ENCODE data around the gene WNT3A.

WNT3A gene

DNA sequence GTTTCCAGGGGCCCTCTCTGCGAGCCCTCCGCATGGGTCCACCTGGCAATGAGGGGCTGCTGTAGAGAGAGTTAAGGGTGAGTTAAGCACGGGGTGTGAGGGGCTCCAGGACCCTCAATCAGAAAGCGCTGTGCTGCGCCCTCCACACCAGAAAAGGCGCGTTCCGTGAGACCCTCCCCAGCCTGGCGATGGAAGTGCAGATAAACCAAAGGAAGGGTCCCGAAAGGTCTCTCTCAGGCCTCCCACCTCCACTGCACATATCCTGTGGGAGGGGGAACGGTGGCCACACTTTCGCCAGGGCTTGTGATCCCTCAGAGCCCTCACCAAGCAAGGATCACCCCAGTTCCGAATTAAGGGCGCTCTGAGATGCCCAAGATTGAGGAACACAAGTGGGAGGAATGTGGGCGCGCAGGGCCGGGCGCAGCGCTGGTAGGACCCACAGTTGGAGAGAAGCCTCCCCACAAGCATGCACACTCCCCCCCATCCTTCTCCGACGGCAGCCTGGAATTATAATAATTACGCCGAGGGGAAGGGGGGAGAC lies 1.1 kb downstream of the WNT3A start:
- DNase-seq (ENCODE audit: low read depth), result no peak
- TF ChIP-seq, protein P1, sequence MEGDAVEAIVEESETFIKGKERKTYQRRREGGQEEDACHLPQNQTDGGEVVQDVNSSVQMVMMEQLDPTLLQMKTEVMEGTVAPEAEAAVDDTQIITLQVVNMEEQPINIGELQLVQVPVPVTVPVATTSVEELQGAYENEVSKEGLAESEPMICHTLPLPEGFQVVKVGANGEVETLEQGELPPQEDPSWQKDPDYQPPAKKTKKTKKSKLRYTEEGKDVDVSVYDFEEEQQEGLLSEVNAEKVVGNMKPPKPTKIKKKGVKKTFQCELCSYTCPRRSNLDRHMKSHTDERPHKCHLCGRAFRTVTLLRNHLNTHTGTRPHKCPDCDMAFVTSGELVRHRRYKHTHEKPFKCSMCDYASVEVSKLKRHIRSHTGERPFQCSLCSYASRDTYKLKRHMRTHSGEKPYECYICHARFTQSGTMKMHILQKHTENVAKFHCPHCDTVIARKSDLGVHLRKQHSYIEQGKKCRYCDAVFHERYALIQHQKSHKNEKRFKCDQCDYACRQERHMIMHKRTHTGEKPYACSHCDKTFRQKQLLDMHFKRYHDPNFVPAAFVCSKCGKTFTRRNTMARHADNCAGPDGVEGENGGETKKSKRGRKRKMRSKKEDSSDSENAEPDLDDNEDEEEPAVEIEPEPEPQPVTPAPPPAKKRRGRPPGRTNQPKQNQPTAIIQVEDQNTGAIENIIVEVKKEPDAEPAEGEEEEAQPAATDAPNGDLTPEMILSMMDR (conservative IDR thresholded peaks at IDR 0.05; ENCODE audit: control insufficient read depth, insufficient read depth, low read depth, low read length), result no peak
- no peak overlapping the region for H3K4me3 ChIP-seq (ENCODE audit: control insufficient read depth, low read depth, low read length)

DNA sequence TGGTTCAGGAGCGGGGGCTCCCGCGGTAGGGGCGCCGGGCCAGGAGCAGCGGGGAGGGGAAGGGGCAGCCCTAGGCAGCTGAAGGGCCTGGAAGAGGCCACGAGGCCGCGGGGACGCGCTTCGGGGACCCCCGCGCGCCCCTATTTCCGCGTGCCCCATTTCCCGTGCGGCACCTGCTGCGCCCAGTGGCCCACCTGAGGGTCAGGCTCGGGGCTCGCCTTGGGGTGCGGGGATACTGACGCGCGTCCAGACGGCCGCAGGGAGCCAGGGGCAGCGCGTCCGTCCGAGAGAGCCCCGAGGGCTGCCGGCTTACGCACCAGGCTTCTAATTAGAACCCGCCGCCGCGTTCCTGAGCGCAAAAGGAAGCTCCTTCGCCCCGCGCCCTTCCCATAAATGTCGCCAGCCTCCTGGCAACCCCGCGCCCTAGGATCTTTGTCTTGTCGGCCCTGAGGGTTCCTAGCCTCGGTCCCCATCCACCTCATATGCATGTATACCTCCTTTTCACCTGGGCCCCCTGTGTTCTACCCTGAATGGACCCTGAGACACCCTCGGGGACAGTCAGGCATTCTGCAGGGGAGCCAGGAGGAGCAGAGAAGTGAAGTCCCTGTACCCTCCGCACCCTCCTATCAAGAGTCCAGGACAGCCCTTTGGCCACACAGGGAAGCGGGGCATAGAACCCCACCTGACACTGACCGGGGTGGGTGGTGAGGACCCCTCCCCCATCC lies 1.8 kb downstream of the WNT3A start:
- TF ChIP-seq, protein P1 (conservative IDR thresholded peaks at IDR 0.05; ENCODE audit: control insufficient read depth, insufficient read depth, low read depth, low read length), result no peak
- no peak for DNase-seq (ENCODE audit: low read depth)
- H3K4me3 ChIP-seq (ENCODE audit: control insufficient read depth, low read depth, low read length), result no peak overlapping the region

DNA sequence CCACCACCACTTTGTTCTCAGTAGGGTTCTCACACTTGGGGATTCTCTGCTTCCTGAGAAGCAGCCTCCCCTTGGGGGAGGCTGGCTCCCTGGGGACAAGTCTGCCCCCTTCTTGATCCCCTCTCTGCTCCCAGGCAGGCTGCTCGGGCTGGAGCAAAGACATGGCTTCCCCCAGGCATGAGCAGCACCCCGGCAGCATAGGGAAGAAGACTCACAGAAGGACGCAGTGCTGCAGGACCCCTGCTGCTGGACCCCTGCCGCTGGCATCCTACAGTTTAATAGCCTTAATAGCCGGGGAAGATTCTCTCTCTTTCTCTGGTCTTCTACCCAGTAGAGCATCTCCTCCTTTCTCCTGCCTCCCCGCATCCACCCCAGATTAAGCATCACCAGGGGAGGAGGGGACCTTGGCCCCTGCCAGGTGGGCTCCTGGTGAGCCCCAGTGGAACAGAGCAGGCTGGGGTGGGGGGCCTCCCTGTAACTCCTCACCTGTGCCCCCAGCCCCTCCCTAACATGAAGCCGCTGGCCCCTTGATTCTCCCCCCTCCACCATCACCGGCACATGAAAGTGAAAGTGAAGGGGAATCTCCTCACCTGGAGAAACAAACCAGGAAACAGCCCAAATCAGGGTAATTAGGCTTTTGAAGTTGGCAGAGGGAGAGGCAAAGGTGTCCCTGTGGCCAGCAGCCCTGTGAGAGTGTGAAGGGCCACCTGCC lies 2.5 kb downstream of the WNT3A start:
- DNase-seq (ENCODE audit: low read depth), result no peak
- TF ChIP-seq, protein P1 (conservative IDR thresholded peaks at IDR 0.05; ENCODE audit: control insufficient read depth, insufficient read depth, low read depth, low read length), result no peak
- H3K4me3 ChIP-seq (ENCODE audit: control insufficient read depth, low read depth, low read length), result no peak overlapping the region

DNA sequence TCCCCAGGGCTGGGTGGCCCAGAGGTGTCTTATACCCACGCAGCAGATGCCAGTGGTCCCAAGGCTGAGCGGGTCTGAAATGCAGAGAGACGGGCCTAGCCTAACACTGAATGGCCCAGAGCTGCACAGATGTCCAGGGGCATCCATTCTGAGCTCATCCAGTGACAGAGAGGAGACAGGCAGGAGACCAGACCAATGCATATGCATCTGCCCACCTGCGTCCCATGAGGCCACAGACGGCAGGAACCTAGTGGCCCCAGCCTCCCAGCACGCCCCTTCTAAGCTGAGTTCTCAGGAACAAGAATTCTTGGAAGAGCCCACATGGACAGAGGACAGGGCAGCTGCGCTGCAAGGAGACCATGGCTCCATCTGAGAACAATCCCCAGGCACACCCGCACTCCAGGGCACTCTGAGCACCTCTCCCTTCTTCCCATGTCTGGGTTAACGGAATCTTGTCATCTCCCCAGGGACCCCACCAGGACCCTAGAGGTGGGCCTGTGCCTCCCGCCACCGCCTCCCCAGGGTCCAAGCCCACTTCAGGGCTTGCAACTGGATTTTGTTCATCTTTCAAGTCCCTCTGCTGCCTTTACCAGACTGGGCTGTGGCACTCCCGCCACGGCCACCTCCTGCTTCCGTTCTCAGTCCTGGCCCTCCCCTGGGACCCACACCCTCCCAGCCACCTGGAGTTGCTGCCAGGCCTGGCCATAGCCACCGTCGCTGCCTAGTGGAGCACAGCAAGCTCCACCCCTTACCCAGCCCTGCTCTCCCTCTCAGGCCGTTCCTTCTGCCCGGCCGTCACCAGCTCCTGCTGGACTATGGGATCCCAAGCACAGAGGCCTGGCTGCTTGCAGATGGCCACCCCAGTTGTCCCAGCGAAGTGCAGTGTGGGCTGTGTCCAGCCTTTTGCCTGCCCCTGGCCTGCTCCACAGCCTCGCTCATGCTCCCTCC lies 3.3 kb downstream of the WNT3A start:
- no peak for DNase-seq (ENCODE audit: low read depth)
- H3K4me3 ChIP-seq (ENCODE audit: control insufficient read depth, low read depth, low read length), result no peak overlapping the region
- TF ChIP-seq, protein P1 (conservative IDR thresholded peaks at IDR 0.05; ENCODE audit: control insufficient read depth, insufficient read depth, low read depth, low read length), result no peak

DNA sequence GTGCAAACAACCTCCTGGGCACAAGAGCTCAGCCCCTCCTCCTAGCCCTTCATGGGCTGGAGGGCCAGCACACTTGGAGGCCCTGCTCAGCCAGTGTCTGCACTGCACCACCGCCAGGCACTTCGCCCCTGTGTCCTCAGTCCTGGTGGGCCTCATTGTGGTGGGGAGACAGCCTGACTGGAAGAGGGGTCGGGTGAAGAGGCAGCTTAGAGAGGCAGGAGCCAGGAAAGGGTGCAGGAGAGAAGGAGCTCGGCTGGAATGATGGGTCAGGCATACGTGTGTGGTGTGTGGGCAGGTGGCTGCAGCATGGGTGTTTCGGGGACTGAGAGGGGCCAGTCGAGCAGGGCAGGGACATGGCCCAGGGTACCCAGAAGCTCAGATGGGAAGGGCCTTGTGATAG lies 4.1 kb downstream of the WNT3A start:
- TF ChIP-seq, protein P1 (conservative IDR thresholded peaks at IDR 0.05; ENCODE audit: control insufficient read depth, insufficient read depth, low read depth, low read length), result no peak
- H3K4me3 ChIP-seq (ENCODE audit: control insufficient read depth, low read depth, low read length), result no peak overlapping the region
- no peak for DNase-seq (ENCODE audit: low read depth)

DNA sequence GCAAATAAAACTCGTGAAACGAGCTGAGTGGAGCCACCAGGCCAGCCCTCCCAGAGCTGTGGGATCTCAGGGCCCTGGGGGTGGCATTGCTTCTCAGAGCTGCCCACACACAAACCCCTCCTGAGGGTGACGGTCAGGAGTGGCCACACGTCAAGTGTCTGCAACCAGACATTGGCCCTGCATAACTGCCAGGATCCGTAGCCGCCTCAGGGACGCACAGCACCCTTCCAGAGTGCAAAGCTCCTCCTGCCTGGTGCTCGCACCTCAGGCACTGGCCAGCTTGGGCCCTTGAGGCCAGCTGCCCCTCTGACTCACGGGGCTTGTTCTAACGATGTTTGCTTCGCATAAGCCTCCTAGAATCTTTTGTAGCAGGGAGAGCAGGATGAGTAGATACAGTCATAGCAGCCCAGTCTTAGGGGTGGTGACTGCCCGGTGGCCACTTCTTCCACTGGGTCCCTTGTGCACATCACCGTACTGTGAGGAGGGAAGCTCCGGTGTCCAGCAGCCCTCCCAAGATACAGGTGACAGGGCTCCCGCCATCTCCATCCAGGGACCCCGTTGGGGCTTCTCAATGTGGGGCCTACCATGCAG lies 5.0 kb downstream of the WNT3A start:
- H3K4me3 ChIP-seq (ENCODE audit: control insufficient read depth, low read depth, low read length), result no peak overlapping the region
- DNase-seq (ENCODE audit: low read depth), result no peak
- TF ChIP-seq, protein P1 (conservative IDR thresholded peaks at IDR 0.05; ENCODE audit: control insufficient read depth, insufficient read depth, low read depth, low read length), result no peak

Measured in fibroblast of mammary gland (primary cell).